Right lobe of liver (tissue), 6 donors: Measurements from ENCODE around the gene CNTNAP5. TPM values are rescaled to one million over a fixed set of nuclear protein-coding genes. Genes with fewer than 3 reads are reported as not detected.

Source experiments
- ATAC-seq, 4 donors: fragments of 200-7000 bp; cut with Tn5 transposase; one replicate each; pipeline ENCODE4 v1.9.1; 2020; ENCODE audit warnings: mild to moderate bottlenecking in 4 of 4, moderate library complexity in 4 of 4
- DNase-seq, 3 donors: peaks; one replicate each; pipeline ENCODE4 v3.0.0-alpha.2; 2020
- H3K27ac ChIP-seq, 3 donors: fragments of 200-600 bp; one replicate each; pipeline ENCODE4 v1.8.0; 2022
- H3K27me3 ChIP-seq, 2 donors: fragments of 200-600 bp; one replicate each; pipeline ENCODE4 v1.8.0; 2022
- H3K36me3 ChIP-seq, 4 donors: fragments of 200-600 bp; sonication (generic) in 1 of 4; one replicate each; pipeline versions ENCODE4 v1.5.1 to v1.8.0; 2017 to 2022; ENCODE audit warnings: control low read depth in 1 of 4
- H3K4me1 ChIP-seq, 4 donors: fragments of 200-600 bp; sonication (generic) in 1 of 4; one replicate each; pipeline versions ENCODE4 v1.5.1 to v1.8.0; 2017 to 2022; ENCODE audit warnings: control low read depth in 1 of 4
- H3K4me3 ChIP-seq, 3 donors: fragments of 200-600 bp; one replicate each; pipeline ENCODE4 v1.8.0; 2022
- H3K9me3 ChIP-seq, 4 donors: fragments of 200-600 bp; sonication (generic) in 1 of 4; one replicate each; pipeline versions ENCODE4 v1.5.1 to v1.8.0; 2017 to 2022; ENCODE audit warnings: control low read depth in 1 of 4
- CTCF ChIP-seq, 4 donors: fragments of 200-600 bp in 3 of 4; fragments of 450-650 bp in 1 of 4; IDR thresholded peaks; one replicate each; pipeline versions ENCODE4 v1.5.1 to v1.8.0; 2016 to 2022; ENCODE audit warnings: antibody characterized with exemption in 4 of 4, mild to moderate bottlenecking in 2 of 4
- POLR2A ChIP-seq: fragments of 450-650 bp; IDR thresholded peaks from one replicate; pipeline ENCODE4 v1.6.1; 2017; ENCODE audit warnings: antibody characterized with exemption, mild to moderate bottlenecking
- WGBS: methylation state at CpG from one replicate; pipeline ENCODE4 v1.1.6; 2018; ENCODE audit warnings: low coverage, low lambda C conversion rate; ENCODE audit not compliant: insufficient coverage; ENCODE audit errors: missing lambda C conversion rate; 5-methylcytosine and 5-hydroxymethylcytosine counted together
- intact Hi-C, 2 donors: fragments of 100-400 bp; cut with DNase I; formaldehyde crosslinking; loops; one replicate each; pipeline versions ENCODE4 v1.11.2 to v1.14.1; 2022
- total RNA-seq, 6 experiments: library from RNA; depleted of rRNA in 2 of 6; stranded (reverse); fragments of >200 nt in 2 of 6; fragmentation: NEBNext Ultra II Directional in 3 of 6; extraction: Animal tissue kit (Norgen Biotek cat#: 25700) in 3 of 6; gene quantifications; one replicate each; pipeline versions ENCODE4 v1.1.0 to v1.2.4, GENCODE V29; 2016 to 2023
- donor health status: DM: no; HTN: yes; CAD: no.
- donor health status: DM: no; HTN: no; CAD: no.
- donor health status: DM: no; HTN: no; CAD: no.
- donor health status: DM: no; HTN: yes; CAD: no.
- donor health status: DM: no; HTN: yes; CAD: no.

CNTNAP5 gene
- total RNA-seq, 6 experiments from 2014 or later, result not detected

DNA sequence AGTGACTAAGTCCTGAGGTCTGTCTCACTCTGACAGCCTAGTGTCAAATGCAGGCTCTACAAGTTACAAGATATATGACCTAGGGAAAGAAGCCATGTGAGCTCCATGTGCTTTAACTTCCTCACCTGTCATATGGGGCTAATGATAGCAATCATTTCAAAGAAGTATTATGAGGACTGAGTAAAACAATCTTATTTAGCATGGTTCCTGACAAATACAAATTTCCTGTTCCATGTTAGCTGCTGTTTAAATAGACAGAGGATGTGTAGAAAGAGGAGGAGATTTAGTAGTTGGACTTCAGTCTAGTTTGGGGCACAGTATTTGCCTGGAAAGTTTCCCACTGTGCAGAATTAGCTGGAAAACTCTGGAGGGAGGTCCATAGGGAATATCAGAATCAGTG is 545.8 kb downstream of the CNTNAP5 start:
- DNase-seq (no peak), ATAC-seq (peak; percentile 15 to 53 (median 26))
- intact Hi-C loops, result no loop called here
- no peaks in the 10 kb centered on the region for H3K9me3 ChIP-seq
- H3K36me3 ChIP-seq, result no peaks in the 10 kb centered on the region
- no peaks in the 10 kb centered on the region for H3K27me3 ChIP-seq
- no peak overlapping the region for H3K27ac ChIP-seq
- no peak overlapping the region for H3K4me3 ChIP-seq
- TF ChIP-seq POLR2A (no peak), CTCF (IDR thresholded peaks at IDR 0.05) (no peak)
- peaks cover 0 to 34% (median 0%) of the 10 kb centered on the region in 4 donors for H3K4me1 ChIP-seq

GRCh38 chr2:124571836-124572235 is 546.7 kb downstream of the CNTNAP5 start:
- Histone ChIP-seq H3K4me1 (peaks cover 0 to 29% (median 0%) of the 10 kb centered on the region in 4 donors), H3K27ac (no peak overlapping the region), H3K27me3 (no peaks in the 10 kb centered on the region), H3K4me3 (no peak overlapping the region), H3K36me3 (no peaks in the 10 kb centered on the region), H3K9me3 (no peaks in the 10 kb centered on the region)
- DNase-seq (no peak), ATAC-seq (no peak)
- no peak for TF ChIP-seq CTCF (IDR thresholded peaks at IDR 0.05)
- no peak for TF ChIP-seq POLR2A
- intact Hi-C loops, result no loop called here
- WGBS, result 76% methylated on average over 3 of the region's 3 CpGs

DNA sequence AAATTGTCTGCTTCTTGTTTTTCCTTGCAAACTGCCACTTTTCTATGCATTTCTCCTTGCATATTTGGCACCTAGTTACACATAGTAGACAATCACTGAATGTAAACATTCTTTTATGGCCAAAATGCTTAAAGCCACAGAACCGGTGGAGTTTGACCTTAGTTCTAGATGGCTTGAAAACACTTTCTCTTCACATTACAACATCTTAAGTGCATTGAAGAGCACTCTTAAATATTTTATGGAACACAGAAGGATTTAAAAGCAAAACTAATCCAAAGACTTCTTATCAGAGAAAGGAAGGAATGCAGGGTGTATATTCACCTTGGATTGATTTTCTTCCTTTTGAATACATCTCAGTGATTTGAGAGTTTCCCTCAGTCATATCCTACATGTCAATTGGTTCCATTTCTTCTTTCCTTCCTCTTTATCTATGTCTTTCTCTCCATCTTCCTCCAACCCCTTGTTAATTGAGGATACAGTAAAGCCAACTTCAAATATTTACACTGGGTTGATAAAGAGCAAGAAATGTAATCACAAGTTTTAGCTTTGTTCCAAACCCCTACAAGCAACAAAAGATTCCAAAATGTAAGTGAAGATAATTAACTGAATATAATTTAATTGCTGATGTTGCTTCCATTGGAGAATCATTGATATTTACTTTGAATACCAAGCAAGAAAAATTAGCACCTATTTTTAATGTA is 548.0 kb downstream of the CNTNAP5 start:
- Histone ChIP-seq H3K27me3 (no peaks in the 10 kb centered on the region), H3K4me1 (peaks cover 0 to 19% (median 0%) of the 10 kb centered on the region in 4 donors), H3K27ac (no peak overlapping the region), H3K4me3 (no peak overlapping the region), H3K36me3 (no peaks in the 10 kb centered on the region), H3K9me3 (no peaks in the 10 kb centered on the region)
- ATAC-seq (no peak), DNase-seq (no peak)
- intact Hi-C loops, result no loop called here
- WGBS, result 17% methylated on average over 1 of the region's 1 CpG
- TF ChIP-seq POLR2A, result no peak
- no peak for TF ChIP-seq CTCF (IDR thresholded peaks at IDR 0.05)

GRCh38 chr2:124575497-124575896 is 550.4 kb downstream of the CNTNAP5 start:
- no peak for TF ChIP-seq CTCF (IDR thresholded peaks at IDR 0.05)
- no peak for TF ChIP-seq POLR2A

More at GRCh38 chr2:124575497-124575896, 550.4 kb downstream of the CNTNAP5 start:
- Histone ChIP-seq H3K4me3 (no peak overlapping the region), H3K9me3 (no peaks in the 10 kb centered on the region), H3K27ac (no peak overlapping the region), H3K27me3 (no peaks in the 10 kb centered on the region), H3K4me1 (peaks cover 0 to 19% (median 0%) of the 10 kb centered on the region in 4 donors), H3K36me3 (no peaks in the 10 kb centered on the region)
- intact Hi-C loops, result no loop called here
- peak in 3 of 4 donors; percentile 31 to 75 (median 67) for ATAC-seq
- WGBS, result 28% methylated on average over 2 of the region's 2 CpGs
- DNase-seq, result no peak
